Embryonic facial prominence (tissue), 1 donor: ENCODE measurements around the gene SPRR2B.
"Not testable (repeated sequence)": the region's sequence is repeated elsewhere in the genome, so short reads cannot be mapped to it uniquely, and the experiment has no call there.

Experiments
- DNase-seq: peaks from one replicate; pipeline ENCODE4 v3.0.0-alpha.2; 2016; ENCODE audit errors: extremely low spot score

The SPRR2B gene

DNA sequence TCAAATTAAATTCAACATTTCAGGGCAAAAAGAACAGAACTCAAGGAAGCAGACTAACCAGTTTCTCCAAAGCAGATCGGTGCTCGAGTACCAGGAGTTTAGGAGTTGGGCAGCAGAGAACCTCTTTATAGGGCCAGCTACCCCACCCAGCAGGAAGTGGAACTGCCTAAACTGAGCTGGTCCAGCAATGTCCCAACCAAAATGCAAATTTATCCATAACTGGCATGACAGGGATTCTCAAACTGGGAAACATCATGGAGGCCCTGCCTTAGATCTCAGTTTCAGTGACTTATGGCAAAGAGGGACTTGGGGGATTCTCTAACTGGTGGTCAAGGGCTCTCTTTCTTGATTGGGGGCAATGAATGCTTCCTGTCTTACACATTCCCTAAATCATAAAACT lies at the start of gene SPRR2B:
Gene SPRR2B (minus strand): TSS at position 101 of the 400 bp plus-strand sequence. CDS start 772 bp downstream, outside the sequence.
- no peak for DNase-seq

DNA sequence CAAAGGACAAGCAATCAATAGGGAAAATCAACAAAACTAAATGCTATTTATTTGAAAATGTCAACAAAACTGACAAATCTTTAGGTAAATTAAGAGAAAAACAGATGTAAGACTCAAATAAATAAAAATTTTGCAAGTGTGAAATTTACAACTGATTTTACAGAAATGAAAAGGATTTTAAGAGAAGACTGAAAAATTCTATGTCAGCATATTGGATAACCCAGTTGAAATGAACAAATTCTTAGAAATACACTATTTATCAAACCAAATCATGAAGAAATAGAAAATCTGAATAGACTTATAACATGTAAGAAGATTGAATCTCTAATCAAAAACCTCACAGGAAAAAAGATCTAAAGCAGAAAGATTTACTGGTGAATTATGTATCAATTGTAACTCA lies 49.5 kb upstream of the SPRR2B start:
- no peak for DNase-seq

DNA sequence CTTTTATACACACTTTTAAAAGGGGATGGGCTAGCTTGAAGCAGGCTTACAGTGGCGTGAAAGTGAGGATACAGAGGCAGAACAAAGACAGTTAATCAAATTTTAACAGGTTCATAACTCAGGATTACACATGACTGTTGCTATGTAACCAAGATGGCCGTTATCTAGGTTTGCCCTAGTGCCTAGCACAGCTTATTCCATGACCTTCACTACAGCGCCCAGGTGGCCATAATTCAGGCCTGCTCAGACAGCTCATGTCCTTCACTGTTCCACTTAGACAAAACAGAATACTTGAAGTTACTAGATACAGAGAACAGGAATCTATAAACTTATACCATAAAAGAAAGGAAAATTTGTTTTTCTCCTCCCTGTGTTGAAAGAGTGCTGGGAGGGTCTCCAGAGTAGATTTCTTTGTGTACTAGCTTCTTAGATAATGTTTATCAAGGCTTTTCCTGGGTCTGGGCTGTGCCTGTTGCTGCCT lies 48.1 kb upstream of the SPRR2B start:
- DNase-seq, result no peak

DNA sequence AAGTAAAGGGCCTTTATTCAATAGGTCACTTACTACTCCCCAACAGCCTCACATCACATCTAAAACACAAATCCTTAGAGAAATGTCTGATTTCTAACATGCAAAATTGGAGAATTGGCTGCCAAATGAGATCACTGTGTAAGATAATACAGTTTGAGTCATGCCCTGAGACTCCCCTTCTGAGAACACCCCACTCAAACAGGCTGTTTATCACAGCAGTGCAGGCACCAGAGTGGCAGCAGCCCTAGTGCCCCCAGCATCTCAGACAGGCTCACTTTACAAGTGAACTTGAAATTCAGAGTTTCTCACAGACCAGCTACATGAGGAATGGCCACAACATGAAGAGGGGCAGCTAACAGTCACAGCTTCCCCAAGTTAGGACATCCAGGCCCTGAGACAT lies 43.9 kb upstream of the SPRR2B start:
- not testable (repeated sequence) for DNase-seq

DNA sequence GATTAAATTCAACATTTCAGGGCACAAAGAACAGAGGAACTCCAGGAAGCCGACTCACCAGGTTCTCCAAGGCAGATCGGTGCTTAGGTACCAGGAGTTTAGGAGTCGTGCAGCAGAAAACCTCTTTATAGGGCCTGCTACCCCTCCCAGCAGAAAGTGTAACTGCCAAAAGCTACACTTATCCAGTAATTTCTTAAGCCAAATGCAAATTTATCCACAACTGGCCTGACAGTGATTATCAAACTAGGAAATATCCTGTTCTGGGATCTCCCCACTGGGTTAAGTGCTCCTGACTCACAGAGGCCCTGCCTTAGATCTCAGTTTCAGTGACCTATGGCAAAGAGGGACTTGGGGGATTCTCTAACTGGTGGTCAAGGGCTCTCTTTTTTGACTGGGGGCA lies 42.0 kb upstream of the SPRR2B start, which contains the start of gene SPRR2F:
Gene SPRR2F (minus strand): TSS at position 101 of the 400 bp plus-strand sequence. CDS start 783 bp downstream, outside the sequence.
- DNase-seq, result no peak

DNA sequence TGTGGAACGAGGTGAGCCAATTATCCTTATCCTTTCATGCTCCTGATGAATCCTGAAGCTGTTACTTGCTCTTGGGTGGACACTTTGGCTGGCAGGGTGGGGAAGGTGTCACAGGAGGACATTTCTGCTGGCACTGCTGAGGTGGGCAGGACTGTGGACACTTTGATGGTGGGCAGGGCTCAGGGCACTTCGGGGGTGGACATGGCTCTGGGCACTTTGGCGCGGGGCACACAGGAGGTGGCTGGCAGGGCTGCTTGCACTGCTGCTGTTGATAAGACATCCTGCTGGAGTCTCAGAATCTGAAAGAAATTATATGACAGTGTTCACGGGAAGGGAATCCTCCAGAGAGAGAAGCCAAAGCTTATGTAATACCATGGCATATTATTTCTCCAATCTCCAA lies 41.0 kb upstream of the SPRR2B start:
- not testable (repeated sequence) for DNase-seq

DNA sequence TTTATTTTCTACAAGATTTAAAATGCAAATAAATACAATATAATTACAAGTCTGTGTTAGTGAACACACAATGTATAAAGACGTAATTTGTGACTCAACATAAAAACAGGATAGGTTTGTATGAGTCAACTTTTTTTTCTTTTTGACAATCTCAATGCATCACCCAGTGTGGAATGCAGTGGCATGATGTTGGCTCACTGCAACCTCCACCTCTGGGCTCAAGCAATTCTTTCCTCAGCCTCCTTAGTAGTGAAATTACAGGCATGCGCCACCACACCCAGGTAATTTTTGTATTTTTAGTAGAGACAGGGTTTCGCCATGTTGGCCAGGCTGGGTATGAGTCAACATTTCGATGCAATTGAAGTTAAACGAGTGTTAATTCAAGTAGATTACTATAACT lies 28.8 kb upstream of the SPRR2B start:
- DNase-seq, result no peak

DNA sequence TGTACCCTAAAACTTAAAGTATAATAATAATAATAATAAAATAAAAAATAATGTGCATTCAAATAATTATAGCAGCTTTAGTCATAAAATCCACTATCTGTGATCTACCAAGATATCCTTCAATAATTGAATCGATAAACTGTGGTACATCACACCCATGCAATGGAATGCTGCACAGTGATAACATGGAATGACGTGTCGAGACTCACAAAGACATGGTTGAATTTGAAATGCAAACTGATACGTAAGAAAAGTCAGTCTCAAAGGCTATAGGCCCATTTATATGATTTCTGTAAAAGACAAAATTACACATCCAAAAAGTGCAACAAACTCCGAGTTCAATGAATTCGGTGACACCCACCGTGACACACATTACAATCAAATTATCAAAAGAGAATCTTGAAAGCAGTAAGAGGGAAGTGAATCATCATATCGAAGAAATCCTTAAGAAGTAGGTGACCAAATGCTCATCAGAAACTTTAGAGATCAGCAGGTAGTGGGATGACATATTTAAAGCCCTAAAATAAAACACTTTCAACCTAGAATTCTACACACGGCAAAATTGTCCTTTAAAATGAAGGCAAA lies 28.1 kb upstream of the SPRR2B start:
- no peak for DNase-seq

DNA sequence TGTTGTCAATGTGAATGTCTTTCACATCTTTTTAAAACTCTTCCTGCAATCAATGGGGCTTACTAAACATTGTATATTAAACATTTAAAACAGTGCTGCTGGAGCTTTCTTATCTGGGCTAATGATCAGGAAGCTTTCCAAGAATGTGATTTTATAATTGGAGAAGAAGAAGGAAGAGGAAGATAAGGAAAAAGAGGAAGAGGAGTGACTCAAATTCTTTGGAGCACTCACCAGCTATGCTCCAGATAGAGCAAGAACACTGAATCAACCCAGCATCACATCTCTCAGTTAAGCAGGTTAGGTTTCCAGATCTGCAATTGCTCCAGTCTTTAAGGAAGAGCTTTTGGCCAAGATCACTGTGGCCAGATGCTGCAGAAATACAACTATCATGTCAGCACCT lies 24.4 kb upstream of the SPRR2B start:
- no peak for DNase-seq

DNA sequence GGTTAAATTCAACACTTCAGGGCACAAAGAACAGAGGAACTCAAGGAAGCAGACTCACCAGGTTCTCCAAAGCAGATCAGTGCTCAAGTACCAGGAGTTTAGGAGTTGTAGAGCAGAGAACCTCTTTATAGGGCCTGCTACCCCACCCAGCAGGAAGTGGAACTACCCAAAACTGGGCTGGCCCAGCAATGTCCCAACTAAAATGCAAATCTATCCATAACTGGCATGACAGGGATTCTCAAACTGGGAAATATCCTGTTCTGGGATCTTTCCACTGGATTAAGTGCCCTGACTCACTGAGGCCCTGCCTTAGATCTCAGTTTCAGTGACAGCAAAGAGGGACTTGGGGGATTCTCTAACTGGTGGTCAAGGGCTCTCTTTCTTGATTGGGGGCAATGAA lies 23.0 kb upstream of the SPRR2B start, which contains the start of gene SPRR2E:
Gene SPRR2E (minus strand): TSS at position 101 of the 400 bp plus-strand sequence. CDS start 775 bp downstream, outside the sequence.
- DNase-seq, result no peak

DNA sequence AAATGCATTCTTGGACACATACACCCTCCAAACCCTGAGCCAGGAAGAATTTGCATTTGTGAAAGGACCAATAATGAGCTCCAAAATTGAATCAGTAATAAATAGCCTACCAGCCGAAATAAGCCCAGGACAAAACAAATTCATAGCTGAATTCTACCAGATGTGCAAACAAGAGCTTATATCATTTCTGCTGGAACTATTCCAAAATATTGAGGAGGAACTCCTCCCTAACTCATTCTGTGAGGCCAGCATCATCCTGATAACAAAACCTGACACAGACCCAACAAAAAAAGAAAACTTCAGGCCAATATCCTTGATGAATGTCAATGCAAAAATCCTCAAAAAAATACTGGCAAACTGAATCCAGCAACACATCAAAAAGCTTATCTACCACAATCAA lies 16.2 kb upstream of the SPRR2B start:
- no peak for DNase-seq

DNA sequence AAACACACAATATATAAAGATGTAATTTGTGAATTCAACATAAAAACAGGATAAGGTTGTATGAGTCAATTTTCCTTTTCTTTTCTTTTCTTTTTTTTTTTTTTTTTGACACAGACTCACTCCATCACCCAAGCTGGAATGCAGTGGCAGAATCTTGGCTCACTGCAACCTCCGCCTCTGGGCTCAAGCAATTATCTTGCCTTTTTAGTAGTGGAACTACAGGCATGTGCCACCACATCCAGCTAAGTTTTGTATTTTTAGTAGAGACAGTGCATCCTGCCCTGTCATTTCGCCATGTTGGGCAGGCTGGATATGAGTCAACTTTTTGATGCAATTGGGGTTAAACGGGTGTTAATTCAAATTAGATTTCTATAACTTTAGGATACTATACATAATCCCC lies 10.3 kb upstream of the SPRR2B start:
- no peak for DNase-seq

DNA sequence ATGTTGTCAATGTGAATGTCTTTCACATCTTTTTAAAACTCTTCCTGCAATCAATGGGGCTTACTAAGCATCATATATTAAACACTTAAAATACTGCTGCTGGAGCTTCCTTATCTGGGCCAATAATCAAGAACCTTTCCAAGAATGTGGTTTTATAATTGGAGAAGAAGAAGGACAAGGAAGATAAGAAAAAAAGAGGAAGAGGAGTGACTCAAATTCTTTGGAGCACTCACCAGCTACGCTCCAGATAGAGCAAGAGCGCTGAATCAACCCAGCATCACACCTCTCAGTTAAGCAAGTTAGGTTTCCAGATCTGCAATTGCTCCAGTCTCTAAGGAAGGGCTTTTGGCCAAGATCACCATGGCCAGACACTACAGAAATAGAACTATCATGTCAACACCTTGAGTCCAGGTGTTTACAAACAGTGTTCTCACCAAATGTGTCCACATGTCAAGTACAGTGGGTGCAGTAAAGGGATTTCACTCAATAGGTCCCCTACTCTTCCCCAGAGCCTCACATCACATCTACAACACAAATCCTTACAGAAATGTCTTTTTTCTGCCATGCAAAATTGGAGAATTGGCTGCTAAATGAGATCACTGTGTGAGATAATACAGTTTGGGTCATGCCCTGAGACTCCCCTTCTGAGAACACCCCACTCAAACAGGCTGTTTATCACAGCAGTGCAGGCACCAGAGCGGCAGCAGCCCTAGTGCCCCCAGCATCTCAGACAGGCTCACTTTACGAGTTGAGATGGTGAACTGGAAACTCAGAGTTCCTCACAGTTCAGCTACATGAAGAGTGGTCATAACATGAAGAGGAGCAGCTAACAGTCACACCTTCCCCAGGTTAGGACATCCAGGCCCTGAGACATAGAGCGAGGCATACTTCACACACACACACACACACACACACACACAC lies 1.7 kb upstream of the SPRR2B start:
- no peak for DNase-seq

DNA sequence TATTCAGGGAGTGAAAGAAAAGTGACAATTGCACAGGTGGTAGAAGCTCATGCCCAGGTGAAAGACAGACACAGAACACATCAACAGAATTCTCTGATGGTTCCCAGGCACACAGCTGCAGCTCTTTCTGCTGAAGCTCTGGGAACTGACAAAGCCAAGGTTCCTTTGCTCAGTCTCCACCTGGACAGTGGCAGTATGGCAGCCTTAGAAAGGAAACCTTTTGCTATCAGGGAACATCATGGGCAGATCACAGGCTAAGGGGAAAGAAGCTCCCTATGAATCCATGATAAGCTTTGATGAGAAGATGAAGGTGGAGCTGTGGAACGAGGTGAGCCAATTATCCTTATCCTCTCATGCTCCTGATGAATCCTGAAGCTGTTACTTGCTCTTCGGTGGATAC lies 1.2 kb downstream of the SPRR2B start:
- DNase-seq, result no peak

DNA sequence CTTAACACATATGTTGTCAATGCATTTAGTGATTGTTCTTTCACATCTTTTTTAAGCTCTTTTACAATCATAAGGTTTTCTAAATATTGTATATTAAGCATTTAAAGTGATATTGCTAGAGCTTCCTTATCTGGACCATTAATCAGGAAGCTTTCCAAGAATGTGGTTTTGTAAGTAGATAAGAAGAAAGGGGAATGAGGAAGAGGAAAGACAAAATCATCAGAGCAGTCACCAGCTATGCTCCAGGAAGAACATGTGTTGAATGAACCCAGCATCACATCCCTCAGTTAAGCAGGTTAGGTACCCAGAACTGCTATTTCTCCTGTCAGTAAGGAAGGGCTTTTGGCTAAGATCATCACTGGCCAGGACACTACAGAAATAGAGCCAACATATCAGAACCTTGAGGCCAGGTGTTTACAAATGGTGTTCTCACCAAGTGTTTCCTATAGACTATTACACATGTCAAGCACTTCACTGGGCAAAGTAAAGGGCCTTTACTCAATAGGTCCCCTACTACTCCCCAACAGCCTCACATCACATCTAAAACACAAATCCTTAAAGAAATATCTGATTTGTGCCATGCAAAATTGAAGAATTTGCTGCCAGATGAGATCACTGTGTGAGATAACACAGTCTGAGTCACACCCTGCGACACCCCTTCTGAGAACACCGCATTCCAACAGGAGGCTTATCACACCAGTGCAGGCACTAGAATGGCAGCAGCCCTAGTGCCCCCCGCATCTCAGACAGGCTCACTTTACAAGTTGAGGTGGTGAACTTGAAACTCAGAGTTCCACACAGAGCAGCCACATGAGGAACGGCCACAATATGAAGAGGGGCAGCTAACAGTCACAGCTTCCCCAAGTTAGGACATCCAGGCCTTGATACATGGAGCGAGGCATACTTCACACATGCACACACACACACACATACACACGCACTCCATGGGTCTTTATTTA lies 12.3 kb downstream of the SPRR2B start:
- DNase-seq, result no peak

DNA sequence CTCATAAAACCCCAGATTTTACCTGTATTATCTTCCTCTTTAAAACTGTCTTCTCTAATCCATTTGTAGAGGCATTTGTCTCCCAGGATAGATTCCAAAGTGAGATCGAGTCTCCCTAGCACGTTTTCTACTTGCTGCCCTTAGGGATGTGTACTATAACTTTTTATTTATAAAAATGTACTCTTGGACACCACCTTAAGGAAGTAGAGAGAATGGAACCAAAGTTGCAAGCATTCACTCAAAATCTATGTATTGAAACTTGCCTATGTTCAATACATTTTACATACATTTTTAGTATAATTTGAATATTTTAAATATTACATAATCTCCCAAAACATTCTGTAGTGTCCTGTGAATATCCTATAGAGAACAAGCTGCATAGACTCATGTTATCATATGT lies 13.3 kb downstream of the SPRR2B start:
- no peak for DNase-seq

DNA sequence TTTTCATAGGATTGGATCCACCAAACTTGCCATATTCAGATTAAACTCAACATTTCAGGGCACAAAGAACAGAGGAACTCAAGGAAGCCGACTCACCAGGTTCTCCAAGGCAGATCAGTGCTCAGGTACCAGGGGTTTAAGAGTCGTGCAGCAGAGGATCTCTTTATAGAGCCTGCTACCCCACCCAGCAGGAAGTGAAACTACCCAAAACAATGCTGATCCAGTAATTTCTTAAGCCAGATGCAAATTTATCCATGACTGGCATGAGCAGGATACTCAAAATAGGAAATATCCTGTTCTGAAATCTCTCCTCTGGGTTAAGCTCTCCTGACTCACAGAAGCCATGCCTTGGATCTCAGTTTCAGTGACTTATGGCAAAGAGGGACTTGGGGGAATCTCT lies 14.0 kb downstream of the SPRR2B start, which contains the start of gene SPRR2A:
Gene SPRR2A (minus strand): TSS at position 138 of the 400 bp plus-strand sequence. CDS start 777 bp downstream, outside the sequence.
- DNase-seq, result no peak

DNA sequence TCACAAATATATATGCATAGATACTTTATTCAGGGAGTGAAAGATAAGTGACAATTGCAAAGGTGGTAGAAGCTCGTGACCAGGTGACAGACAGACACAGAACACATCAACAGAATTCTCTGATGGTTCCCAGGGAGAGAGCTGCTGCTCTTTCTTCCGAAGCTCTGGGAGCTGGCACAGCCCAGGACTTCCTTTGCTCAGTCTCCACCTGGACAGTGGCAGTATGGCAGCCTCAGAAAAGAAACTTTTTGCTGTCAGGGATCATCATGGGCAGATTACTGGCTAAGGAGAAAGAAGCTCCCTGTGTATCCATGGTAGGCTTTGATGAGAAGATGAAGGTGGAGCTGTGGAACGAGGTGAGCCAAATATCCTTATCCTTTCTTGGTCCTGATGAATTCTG lies 15.3 kb downstream of the SPRR2B start:
- DNase-seq, result not testable (repeated sequence)

DNA sequence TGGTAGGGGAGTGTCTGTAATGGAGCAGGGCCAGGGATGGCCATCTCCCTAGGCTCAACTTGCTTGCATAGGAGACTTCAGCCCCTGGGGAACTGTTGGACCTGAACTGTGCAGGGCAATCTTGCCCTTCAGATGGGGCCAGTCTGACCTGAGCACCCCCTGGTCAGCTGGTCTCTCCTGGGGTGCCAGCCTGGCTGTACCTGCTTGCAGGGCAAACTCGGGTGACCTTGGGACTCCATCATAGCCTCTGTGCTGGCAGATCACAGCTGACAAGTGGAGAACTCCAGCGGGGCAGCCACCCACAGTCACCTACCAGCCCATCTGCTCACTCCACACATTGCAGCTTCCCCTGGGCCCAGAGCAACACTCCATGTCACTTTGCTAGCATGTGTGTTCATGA lies 22.2 kb downstream of the SPRR2B start:
- DNase-seq, result no peak

DNA sequence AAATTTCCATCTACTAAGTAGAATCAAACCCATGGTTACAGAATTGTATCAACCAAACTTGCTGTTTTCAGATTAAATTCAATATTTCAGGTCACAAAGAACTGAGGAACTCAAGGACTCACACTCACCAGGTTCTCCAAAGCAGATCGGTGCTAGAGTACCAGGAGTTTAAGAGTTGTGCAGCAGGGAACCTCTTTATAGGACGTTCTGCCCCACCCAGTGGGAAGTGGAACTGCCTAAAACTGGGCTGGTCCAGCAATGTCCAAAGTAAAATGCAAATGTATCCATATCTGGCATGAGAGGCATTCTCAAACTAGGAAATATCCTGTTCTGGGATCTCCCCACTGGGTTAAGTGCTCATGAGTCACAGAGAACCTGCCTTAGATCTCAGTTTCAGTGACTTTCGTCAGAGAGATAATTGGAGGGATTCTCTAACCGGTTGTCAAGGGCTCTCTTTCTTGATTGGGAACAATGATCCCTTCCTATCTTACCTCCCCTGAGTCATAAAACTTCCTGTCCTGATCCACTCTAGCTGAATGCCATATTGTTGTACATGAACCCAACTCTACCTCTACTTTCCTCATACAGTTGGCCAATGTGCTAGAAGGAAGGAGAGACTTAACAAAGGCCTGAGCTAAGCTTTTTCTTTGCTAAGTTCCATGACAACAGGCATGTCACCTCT lies 30.3 kb downstream of the SPRR2B start, which contains the start of gene SPRR2D:
Gene SPRR2D (minus strand): TSS at position 171 of the 682 bp plus-strand sequence. CDS start 774 bp downstream, outside the sequence.
- no peak for DNase-seq

DNA sequence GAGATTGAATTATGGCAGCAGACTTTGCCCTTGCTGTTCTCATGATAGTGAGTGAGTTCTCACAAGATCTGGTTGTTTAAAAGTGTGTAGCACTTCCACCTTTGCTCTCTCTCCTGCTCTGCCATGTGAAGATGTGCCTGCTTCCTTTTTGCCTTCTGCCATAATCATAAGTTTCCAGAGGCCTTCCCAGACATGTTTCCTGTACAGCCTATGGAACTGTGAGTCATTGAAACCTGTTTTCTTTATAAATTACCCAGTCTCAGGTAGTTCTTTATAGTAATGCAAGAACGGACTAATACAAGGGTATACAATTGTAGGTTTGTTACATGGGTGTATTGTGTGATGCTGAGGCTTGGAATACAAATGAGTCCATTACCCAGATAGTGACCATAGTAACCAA lies 36.2 kb downstream of the SPRR2B start:
- DNase-seq, result no peak
